ENCODE results near the gene CLK3.
A peak's percentile ranks its signal among the peaks of the same experiment; 100 is the strongest.
"Not testable (repeated sequence)": the region's sequence is repeated elsewhere in the genome, so short reads cannot be mapped to it uniquely, and the experiment has no call there.

The CLK3 gene

DNA sequence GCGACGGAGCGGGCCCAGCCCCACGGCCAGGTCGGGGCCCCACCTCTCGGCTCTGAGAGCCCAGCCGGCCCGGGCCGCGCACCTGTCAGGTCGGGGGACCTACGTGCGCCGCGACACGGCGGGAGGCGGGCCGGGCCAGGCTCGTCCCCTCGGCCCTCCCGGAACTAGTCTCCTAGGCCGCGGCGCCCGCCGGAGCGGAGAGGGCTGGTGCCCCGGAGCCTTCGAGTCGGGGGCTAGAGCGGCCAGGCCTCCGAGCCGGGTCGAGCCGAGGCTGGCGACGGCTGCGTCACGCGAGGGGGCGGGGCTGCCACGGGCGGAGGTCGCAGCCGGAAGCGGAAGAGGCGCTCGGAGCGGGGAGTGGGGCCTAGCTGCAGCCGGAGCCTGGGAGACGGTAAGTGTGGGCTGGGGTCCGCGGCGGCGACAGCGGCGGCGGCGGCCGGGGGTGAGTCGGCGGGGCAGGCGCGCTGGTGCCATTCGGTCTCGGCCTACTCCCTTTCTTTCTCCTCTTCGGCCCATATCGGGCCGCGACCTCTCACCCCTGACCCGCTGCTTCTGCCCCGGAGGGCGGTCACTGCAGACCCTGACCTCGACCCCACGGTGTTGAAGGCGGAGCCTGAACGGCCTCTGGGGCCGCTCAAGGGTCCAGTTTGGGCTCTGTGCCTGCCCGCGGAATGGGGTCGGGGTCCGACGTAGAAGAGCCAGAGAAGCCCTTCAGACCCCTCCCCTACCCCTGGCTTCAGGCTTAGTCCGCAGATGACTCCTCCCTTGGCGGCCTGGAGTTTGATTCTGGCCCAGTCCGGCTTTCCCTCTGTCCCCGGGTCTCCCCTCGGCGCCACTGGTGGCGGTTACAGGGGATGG lies at the start of gene CLK3:
TSS of gene CLK3 (plus strand) at position 329 of the 858 bp plus-strand sequence. CDS start 3,361 bp downstream, outside the sequence.
- DNase-seq: peak; percentile 92 to 93

DNA sequence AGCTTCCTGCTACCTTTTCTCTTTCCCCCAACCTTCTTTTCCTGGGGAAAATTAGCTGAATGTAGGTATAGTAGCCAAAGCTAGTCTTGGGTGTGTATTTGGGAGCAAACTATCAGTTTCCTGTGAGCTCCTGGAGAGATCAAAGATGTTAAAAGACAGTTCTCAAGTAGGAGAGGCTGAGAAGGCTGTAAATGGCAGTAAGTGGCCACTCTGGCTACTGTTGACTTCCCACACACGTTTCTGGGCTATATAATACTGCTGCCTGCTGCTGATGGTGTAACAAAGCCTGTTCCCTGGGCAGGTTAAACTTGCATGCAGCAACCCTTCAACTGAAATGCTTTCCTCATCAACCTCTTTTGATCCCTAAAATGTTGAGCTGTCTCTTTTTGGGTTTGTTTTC lies 47.0 kb upstream of the CLK3 start:
- DNase-seq: no peak

DNA sequence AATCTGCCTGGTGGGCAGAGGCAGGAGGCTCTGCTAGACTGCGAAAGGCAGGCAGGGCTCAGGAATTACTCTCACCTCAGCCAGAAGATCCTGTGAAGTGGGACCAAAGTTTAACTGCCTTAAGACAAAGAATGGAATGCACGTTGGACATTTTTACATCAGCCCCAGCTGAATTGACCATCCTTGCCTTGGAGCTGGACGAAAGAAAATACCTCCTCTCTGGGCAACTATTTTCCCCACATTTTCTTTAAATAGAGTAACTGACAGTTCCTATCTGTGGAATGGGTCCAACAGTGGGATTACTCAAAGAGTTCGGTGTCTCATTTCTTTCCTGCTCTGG lies 45.9 kb upstream of the CLK3 start:
- DNase-seq: no peak

DNA sequence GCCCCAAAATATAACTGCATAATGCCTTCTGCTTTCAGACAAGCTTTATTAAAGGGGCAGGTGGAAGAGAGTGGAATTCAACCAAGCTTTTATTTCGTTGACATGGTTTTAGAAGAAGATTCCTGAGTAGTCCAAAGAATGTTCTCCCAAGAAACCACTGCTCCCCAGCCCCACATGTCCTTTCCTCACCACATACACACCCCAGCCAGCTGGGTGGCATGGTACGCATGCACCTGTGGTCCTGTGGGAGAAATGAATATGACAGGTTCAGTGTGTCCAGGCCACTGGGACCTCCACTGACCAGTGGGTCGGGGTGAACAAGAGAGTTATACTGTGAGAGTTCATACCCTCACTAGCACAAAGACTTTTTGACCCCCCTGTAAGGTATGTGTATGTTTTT lies 44.4 kb upstream of the CLK3 start:
- no peak for DNase-seq

DNA sequence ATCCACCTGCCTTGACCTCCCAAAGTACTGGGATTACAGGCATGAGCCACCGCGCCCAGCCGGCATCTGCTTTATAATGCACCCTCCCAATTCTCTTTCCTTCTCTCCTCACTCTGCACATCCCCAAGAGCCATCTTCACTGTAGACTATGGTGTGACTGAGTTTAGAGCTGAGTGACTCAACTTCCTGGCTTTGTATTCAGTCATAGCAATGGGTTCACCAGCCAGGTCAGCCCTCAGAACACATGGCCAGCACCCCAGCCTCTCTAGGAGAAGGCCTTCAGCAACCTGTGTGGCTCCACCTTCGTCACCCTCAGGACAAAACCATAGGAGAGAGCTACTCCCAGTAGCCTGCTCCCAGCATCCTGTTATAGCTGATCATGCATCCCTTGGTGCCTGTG lies 41.6 kb upstream of the CLK3 start:
- DNase-seq: no peak

DNA sequence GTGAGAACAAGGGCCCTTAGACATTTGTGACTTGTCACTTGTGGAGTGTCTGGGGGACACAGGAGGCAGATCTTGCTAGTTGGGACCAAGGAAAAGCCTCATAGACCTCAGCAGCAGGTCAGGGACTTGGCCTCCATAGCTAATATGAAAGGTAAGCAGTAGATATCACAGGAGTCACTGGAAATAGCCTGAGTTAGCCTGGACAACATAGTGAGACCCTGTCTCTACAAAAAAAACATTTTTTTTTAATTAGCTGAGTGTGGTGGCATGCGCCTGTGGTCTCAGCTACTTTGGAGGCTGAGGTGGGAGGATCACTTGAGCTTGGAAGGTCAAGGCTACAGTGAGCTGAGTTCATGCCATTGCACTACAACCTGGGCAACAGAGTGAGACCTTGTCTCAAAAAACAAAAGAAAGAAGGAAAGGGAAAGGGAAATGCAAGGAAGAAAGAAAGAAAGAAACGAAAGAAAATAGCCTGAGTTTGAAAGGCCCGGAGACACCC lies 37.1 kb upstream of the CLK3 start:
- DNase-seq: no peak

DNA sequence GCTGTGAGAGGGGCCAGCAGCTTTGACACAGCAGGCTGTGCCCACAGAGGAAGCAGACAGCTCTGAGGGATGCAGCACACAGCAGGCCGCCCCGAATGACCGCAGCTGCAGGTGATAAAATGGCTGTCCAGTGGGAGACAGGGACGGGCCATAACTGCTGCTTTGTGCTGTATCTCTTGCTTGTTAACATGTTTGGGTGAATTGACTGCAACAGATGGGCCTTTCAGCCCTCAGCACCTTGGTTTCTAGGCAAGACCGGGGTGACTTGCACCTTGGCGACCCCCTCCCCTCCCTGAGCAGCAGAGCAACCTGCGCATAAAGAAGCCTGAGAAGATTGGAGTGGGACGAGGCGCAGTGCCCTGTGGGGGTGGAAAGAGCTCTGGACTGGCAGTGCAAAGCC lies 36.6 kb upstream of the CLK3 start:
- no peak for DNase-seq

DNA sequence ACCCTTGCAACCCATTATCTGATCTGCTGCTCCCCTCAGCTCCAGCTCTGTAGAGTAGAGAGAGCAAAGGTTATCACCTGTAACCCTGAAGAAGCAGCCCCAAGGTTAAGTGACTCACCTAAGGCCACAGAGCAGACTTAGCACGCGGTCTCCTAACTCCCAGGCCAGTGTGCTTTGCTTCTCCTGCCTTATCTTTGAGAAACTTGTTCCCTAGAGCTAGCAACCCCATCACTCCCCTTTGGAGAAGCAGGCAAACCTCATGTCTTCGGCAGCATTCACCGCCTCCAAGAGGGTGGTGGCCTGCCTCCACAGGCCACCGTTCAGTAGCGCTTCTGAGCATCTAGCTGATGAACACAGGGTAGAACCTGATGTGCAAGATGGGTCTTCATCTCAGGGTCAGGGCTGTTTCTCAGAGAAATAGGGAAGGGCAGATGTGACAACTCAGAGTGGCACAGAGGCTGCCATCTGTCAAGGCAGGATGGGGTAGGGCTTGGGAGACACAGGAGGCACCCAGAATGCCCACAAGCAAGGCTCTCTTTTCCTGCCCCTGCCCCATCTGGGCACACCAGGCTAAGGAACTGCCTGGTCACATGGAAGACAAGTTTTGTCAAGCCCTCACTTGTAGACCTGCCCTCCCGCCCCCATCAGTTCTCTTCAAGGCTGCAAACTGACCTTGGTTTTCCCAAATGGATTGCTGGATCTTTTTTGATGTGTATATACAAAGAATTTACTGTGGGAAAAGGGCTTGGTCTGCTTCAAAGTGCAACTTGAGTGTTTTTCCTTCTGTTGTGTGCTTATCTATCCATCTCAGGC lies 34.9 kb upstream of the CLK3 start:
- DNase-seq: no peak

DNA sequence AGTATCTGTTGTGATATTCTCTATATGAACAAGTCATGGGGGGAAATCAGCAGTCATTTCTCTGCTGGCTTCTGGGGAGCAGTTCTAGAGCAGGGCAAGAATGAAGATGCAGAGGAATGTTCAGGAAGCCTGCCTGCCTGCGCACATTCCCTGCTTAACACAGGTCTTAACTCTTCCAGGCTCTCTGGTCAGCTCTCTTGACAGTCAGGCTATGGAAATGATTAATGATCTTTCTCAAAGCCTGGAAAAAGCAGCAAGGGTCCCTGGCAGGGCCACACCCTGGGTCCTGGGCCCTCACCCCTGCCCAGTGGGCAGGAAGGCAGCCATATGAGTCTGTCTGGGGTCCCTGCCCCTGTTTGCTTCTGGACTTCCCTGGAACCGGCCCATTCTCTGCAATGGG lies 31.4 kb upstream of the CLK3 start:
- no peak for DNase-seq

DNA sequence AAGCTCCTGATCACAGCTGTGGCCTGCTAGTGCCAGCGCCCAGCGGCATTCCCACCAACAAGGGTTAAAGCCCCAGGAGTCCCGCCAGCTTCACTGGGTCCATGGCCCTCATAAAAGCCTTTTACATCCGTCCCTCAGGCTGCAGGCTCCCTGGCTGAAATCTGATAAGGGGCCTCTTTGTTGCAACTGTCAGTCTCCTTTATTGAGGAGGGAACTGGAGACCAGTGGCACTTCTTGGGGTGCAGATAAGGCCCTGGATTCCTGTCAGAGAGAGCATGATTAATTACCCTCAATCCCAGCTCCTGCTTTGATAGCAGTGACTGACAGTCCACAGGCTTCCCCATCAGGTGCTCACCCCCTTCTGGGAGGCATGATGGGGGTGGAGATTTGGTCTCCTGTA lies 30.9 kb upstream of the CLK3 start:
- DNase-seq: no peak

DNA sequence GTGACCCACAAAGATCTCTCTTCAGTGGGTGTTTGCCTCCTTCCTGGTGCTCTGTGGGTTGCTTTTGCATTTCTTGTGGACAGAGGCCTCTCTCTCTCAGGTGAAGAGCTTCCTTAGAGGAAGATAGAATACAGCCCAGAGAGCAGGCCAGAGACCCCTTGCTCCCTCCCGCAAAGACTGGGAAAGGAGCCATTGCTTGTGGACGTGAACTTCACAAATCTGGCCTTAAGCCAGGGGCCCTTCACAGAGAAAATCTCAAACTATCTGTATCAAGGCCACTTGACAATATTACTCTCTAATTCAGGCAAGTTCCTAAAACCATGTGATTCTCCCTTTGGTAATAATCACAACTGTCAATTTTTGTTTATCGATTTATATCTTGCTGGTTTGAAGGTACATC lies 30.4 kb upstream of the CLK3 start:
- no peak for DNase-seq

DNA sequence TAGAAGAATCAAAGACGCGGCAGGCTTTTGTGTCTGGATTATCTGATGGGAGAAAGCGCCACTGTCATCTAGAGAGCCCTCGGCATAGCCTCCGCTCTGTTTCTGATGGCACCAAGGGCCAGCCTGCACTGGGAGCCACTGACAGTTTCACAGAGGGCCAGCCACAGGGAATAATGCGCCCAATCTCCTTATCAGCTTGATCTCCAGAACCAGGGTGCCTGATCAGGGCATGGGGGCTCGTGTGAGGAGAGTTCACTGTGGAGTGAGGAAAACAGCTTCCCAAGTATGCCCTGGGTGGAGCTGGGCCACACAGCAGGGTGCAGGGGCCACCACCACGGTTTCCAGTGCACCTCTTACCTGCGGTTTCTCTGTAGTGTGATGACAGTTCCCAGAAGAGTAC lies 29.8 kb upstream of the CLK3 start:
- no peak for DNase-seq

DNA sequence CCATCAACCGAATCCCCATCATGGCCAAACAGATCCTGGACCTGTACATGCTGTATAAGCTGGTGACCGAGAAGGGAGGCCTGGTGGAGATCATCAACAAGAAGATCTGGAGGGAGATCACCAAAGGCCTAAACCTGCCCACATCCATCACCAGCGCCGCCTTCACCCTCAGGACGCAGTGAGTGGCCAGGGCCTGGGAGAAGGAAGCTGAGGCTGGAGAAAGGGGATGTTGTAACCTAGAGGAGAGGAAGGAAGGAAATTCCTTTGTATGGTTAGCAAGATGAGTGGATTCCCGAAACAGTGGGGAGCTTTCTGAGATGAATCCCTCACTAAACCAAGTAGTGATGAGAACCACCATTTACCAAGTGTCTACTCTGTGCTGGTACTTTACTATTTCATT lies 25.8 kb upstream of the CLK3 start:
- DNase-seq: no peak

DNA sequence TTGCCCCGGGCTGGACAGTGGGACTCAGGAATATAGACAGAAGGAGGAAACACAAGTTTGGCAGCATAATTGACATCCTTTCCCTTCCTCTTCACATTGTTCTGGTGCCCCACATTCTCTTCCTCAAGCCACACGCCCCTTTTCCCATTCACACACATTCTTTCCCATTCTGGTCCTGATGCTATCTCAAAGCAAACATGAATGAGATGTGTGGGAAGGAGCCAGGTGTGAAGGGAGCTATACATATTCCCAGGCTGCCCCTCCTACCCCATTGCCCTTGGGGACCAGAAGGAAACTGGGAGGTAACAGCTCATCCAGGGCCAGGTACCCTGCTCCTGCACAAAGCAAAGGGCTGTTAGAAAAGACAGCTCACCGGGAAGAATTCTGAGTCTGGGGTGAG lies 23.4 kb upstream of the CLK3 start:
- no peak for DNase-seq

DNA sequence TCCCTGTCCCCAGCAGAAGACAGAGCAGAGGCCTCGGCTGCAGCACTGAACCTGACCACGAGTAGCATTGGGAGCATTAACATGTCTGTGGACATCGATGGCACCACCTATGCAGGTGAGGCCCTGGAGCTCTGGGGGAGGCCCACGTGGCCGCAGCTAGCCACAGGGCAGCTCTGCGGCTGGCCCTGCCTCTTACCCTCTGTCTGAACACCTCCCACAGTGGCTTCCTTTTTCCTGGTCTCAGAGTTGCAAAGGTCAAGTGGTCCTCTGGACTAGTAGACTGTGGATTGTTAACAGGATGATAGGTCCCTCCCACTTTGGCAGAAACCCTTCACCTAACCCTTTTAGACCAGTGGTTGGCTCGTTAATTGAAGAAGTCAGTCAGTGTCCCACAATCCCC lies 22.5 kb upstream of the CLK3 start:
- DNase-seq: no peak

DNA sequence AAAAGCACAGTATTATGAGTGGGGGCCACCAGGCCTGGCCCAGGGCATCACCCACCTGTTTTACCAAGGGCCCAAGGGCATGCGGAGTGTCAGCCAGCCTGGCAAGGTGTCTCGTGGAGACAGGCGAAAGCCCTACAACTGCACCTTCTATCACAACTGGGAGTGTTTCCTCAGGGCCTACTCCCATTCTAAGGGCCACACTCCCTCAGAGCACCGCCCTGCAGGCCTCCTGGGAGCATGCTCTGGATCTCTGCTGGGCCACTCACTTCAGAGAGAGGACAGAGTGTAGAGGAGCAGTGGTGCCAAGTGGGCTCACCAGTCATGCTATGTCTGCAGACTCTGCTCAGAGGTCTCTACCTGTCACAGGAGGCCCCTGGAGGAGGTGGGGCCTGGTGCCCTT lies 21.2 kb upstream of the CLK3 start:
- DNase-seq: no peak

DNA sequence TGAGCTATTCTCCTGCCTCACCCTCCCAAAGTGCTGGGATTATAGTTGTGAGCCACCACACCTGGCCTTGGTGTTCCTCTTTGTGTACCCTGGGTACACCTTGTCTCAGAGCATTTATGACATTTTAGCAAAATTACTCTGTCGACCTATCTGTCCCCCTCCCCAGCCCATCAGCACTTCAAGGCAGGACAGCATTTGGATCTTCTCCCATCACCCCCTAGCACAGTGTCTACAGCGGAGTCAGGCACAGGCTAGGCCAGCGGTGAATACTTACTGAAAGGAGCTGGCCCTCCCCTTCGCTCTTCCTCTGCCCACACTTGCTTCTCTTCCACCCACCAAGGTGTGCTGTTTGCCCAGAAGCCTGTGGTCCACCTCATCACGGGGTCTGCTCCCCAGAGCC lies 20.4 kb upstream of the CLK3 start:
- no peak for DNase-seq

DNA sequence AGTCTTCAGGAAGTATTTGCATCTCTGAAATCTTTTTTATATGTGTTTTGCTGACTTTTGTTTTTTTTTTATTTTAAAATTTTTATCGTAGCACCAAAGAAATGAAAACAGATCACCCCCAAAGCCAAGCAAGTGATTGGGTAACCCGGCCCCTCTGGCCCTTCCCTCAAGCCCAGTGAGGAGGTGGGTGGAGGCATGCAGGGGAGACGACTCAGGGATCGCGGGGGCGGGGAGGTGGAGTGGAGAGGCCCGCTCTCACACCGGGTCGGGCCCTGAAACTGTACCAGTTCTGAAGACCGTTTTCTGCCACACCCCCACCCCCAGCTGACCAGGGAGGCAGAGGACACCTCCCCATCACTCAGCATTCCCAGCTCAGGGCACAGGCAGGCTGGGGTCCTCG lies 18.9 kb upstream of the CLK3 start:
- not testable (repeated sequence) for DNase-seq

DNA sequence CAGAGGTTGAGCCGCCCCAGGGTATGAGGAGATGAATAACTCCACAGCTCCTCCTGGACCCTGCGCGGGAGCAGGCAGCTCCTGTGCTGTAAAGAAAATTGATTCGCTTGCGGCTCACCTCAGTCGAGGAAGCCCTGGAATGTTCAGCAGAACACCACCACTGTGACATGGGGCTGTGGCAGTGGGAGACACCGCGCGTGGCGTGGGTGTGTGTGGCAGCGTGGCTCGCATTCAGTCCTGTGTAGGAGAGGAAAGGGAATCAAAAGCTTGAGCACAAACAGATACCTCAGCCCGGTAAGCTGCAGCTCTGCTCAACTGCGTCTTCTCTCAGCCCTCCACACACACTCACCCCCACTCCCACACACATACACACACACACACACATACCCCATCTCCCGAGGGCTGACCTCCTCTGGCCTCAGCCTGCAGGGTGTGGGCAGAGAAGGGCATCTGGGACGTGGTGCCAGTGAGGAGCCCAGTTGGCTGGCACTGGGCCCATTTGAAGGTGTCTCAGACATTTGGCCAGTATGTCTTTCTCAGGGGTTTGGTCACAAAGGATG lies 18.4 kb upstream of the CLK3 start:
- DNase-seq: not testable (repeated sequence)

DNA sequence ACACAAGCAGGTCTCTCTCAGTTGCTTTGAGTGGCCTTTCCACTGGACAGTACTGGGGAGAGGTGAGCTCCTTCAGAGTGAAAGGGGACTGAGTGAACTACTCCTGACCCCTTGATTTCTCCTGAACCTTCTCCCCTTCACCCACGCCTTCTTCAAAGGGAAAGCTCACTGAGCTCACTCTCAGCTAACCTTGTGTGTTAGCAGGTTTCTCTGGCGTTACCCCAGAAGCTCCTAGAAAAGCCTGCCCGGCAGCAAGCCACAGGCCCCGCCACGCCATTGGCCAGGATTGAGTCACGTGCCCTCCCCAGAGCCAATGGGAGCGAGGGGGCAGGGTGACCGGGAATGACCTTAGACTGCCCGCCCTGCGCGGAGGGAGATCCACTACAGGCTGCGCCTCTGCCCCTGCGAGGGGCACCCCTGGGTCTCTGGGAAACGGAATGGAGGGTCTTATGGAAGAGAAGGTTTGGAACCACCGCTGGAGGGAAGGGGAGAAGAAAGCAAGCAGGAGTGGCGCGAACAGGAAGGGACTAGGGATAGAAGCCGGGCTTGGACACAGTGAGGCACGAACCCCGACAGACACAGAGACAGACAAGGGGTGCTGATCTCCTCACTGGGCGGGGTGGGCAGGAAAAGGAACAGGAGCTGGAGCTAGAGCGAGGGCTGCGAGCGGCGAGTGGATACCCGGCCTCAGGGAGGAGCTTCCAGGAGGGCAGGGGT lies 17.4 kb upstream of the CLK3 start:
- DNase-seq: peak; percentile 68 to 73

DNA sequence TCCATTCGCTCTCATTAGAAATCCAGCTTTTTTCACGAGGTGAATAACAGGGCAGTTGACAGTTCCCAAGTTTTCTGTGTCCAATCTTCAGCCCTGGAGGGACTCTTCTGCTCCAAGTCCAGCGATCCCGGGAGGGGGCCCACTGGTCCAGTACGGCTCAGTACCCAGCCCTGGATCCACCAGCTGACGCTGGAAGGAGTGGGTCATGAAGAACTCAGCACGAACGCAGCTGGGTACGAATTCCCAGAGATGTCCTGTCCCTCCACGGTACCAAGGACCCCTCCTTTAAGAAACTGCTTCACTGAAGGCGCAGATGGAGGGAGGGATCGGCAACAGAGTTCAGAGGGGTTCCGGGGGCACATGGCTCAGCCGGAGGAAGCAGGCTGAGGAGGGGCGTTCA lies 16.5 kb upstream of the CLK3 start:
- DNase-seq: no peak

DNA sequence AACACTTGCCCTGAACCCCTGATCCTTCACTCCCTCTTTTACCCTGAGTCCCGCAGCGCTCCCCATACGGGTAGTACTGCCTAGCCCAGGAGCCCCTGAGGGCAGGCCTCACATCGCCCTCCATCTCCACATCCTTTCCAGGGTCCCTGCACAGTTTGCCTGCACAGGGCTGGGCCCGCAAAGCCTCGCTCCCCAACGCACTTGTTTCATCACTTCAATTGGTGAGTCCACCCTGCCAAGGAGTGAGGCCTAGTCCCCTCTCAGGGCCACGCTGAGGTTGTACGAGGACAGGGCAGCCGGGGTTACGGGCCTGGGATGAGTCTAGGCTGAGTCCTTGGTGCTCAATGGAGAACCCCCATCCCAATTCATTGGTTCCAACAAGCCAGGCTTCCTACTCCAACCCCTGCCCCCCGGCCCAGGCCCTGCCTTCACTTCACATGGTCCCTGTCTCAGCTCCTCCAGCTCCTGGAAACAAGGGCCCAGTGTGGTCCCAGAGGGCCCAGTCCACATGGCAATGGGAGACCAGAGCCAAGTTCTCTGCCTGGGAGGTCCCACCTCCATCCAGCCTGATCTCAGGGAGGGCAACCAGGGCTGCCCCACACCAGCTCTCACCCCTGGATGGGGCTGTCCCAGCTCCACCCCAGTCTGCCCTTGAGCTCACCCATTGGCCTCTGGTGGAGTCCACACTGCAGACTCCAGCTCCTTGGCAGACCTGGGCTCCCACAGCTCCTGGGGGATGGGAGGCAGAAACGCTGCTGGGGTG lies 12.4 kb upstream of the CLK3 start:
- no peak for DNase-seq
